Smooth muscle cell of the brain vasculature (primary cell): ENCODE data around the gene KCNJ16.

Experiments used
- DNase-seq: peaks from one replicate; pipeline ENCODE4 v3.0.0-alpha.2; 2012; ENCODE audit warnings: low read depth, low spot score

The KCNJ16 gene

DNA sequence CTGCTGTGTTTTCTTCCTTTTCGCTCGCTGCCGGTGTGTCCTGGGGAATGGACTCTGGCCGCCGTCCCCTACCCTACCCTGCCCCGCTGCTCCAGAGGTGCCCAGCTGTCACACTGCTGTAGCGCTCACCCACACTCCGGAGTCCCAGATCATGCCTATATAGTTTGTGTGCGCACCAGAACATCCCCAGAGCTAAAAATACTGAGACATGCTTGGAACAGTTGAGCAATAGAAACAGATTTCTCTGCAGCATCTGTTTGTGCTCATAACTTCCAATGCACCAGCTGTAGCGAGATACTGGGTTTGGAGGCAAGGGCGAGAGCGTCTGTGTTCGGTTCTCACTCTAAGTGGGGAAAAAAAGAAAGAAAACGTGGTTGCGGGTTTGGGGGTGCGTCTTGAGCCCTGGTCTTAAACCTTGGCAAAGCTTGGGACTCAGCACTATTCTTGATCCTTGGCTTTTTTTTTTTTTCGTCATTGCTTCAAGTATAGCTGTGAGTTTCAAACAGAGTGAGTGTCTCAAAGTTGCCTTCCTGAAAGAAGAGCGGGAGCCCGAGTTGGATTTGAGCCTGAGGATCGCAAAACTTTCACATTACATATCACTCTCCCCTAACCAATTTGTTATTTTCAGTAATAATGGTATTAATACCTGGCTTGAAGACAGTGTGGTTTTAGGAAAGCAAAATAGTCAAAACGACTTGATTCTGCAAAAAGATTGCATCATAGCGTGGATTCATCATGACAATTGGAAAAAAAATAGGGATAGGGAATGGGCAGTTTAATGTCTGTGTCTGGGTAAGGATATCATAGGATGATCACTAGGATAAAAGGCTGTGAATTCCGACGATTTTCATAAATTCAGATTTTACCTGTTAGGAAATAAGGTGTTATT is 94.9 kb downstream of the KCNJ16 start:
- no peak for DNase-seq

DNA sequence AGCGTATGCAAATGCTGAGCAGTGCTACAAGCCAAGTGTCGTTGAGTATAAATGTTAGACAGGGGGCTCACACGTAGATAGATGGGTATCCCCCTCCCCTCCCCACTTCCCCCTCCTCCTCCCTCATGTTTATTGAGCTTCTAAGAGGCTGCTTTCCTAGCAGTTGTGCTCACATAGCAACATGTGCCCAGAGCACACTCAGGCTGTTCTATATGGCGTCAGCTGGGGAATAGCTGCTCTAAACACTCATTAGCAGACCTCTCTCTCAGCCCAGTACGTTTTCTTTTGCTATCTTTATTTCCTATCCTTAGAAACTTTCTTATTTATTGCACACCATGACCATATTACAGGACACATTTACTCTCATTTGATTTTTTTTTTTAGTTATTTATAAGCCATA is 96.1 kb downstream of the KCNJ16 start:
- DNase-seq, result no peak

DNA sequence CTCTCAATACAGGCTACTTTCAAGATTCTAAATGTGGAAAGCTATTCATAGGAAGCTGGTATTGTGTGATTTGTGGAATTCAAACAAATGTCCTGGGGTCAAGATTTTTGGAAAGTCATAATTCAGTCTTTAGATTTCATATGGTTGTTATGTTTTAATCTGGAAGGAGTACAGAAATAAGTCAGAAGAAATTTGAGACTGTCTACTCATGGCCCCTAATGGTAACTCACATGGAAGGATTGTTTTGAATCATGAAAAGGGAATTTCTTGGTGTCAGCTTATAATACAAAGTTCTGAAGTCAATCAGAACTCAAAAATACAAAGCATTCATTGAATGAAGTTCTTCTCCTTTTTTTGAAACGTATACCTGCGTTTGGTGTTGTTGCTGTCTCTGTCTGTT is 97.4 kb downstream of the KCNJ16 start:
- no peak for DNase-seq

DNA sequence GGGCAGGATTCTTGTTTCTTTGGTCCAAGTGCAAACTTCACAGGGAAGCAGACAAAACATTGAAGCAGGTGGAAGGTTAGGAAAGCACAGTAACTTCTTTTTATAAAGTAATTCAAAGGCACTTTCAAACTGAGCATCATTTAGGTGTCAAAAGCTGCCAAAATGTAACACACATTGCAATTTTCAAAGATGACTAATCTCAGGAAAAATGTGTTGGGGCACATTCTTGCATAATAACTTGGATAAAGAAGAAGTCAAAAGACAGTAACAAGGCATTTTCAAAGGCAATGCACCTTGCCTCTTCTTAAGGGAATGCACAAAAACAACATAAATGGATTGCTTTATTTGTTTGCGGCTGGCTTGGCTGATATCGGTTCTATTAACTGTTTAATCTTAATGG is 97.9 kb downstream of the KCNJ16 start:
- DNase-seq, result no peak

DNA sequence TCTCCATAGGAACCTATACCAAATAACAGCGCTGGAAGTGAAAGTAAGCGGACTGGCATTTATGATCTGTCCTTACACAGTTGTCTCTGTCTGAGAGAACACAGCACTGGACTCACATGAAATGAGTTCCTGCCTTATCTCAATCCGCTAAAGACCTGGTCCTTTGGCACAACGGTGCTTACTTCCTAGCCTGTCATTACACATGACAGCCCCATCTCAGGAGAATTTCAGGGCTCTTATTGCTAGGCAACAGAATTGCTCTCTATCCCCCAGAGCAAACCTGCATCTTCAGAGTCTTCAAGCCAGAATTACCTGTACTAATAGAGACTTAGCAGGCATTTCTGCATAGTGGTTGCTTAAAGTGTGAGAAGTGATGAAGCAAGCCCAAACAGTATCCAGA is 98.7 kb downstream of the KCNJ16 start:
- DNase-seq, result no peak

DNA sequence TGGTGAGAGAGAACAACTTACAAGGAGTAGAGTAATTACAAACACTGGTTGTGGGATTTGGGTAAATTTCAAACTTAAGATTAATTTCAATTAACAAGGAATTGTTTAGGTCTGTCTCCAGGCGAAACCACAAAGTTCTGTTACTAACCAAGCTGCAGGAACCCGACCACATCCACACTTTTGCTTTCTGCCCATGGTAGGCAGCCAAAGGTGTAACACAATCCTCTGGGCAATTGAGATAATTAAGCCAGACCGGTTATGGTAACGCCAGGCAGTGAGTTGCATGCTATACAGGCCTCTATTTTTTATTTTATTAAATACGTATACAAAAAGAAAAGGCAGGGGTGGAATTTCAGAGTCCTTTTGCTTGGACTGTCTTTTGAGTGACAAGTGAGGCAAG is 106.4 kb downstream of the KCNJ16 start:
- DNase-seq, result no peak

DNA sequence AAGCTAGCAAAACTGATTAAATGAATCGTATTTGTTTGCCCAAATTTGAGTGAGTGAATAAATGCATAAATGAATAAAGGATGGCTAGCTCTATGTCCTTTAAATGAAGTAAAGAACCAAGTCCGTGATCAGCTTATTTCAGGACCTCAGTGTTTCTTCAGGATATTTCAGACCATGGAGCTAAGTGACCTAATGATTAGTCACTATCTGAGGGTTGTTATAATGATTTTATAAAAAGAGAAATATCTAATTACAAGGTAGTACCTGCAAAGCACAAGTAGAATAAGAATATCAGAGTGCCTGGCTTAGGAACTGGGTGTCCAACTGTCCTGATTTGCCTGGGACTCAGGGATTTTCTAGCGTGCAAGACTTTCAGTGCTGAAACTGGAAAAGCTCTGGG is 106.8 kb downstream of the KCNJ16 start:
- DNase-seq, result no peak

DNA sequence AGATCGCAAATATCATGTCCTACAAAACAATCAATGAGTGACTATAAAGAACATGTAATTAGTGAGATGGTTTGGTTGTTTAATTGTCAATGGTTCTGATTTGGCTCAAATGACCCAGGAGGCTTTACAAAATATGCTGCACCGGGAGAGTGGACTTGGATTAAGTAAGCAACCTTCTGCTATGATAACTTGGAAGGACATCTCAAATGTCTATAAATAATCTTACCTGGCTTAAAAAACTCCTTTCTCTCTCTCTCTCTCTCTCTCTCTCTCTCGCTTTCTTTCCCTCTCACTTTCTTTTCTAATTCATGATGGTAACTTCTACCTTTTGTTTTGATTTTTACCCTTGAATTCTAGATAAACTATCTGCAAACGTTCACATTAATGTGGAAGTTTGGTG is 108.5 kb downstream of the KCNJ16 start:
- no peak for DNase-seq

DNA sequence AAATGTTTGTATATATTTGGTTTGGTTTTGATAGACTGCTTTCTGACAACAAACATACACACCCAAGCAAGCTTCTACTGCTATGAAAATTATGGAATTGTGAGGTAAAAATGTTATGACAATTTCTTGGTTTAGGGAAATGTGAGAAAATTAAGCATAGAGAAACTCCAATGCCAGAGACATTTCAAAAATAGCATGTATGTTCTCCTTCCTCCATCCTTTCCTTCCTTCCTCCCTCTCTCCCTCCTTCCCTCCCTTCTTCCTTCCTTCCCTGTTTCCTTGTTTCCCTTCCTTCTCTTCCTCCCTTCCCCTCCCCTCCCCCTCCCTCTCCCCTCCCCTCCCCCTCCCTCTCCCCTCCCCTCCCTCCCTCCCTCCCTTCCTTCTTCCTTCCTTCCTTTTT is 109.2 kb downstream of the KCNJ16 start:
- no peak for DNase-seq

DNA sequence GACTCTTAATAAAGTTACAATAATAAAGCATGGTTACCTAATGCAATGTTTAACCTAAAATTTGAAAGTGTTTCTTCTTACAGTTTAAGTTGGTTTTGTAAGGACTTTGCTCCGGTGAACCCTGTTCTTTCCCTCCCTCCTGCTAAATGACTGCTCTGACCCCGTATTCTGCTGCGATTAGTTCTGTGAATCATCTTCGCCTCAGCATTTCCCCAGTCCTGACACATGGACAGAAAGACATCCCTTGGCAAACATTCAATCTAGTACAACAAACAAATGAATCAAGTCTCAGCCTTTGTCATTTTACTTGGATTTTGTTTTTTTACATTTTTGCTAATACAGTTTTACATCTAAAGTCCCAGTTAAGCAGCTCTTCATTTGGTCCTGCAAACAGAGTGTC is 109.7 kb downstream of the KCNJ16 start:
- DNase-seq, result no peak
